T follicular helper cell (primary cell): ENCODE measurements around the gene EFL1.
"Not testable (repeated sequence)": the region's sequence is repeated elsewhere in the genome, so short reads cannot be mapped to it uniquely, and the experiment has no call there.

Source experiments
- DNase-seq: peaks from one replicate; pipeline ENCODE4 v3.0.0-alpha.2; 2020; ENCODE audit warnings: low read depth

The EFL1 gene

DNA sequence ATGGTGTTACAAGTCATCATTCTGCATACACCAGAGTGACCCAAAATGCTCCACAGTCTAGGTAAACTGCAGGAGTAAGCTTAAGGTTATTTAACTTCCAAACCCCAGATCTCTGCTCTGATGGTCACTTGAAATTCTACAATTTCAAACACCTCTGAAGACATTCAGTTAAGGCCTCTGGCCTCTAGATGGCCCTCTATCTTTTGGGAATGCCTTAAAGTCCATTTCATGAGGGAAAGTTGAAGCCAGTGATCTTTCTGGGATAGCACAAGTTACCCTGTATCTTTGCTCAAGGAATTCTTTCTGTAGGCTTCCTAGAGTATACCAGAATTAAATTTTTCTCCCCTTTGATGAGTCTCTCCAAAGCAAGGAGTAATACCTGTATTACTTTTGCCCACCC, 18.7 kb upstream of the EFL1 start:
- not testable (repeated sequence) for DNase-seq

- no peak for DNase-seq
Observed at GRCh38 chr15:82275410-82275809, 12.9 kb upstream of the EFL1 start.

GRCh38 chr15:82272154-82272553, 9.6 kb upstream of the EFL1 start:
- no peak for DNase-seq

DNA sequence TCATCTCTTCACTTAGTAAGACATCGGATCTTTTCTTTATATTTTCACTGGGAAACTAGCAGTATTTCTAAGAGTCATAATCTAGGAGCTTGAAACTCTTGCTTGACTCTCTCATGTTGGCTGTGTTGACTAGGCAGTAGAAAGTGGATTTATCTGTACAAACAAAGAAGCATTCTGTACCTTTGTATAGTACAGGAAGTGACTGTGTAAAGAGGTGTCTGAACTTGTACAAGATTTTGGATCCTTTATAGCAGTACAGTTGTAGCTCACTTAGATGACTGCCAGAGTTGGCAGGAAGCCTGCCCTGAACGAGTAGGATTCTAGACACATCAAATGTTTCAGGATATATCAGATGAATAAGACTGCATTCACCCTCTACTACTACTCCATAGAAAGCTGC, 5.9 kb upstream of the EFL1 start:
- DNase-seq = not testable (repeated sequence)

DNA sequence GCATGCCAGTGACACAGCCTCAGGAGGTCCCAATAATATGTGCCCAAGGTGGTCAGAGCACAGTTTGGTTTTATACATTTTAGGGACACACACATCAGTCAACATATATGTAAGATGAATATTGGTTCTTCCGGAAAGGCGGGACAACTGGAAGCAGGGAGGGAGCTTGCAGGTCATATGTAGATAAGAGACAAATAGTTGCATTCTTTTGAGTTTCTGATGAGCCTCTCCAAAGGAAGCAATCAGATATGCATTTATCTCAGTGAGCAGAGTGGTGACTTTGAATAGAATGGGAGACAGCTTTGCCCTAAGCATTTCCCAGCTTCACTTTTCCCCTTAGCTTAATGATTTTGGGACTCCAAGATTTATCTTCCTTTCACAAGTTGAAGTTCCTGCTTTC, 4.6 kb upstream of the EFL1 start:
- not testable (repeated sequence) for DNase-seq

DNA sequence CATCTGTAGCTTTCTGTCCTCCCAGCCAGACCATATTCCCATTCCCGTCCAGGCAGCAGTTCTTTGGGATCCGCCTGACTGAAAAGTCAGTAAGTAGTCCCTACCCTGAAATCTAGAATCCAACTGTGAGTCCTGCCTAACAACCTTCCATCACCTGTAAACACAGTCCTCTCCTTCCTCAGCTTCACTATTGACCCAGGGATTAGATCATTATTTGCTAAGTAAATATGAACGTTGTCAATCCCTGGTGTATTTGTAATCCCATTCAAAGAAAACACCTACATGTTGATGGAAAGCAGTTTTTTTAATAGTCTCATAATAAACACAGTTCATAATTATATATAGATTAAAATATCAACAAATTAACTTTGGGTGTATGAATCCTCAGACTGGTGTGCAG, 816 bp upstream of the EFL1 start:
- DNase-seq = no peak

- not testable (repeated sequence) for DNase-seq
Observed at GRCh38 chr15:82261566-82262421, 740 bp downstream of the EFL1 start.

DNA sequence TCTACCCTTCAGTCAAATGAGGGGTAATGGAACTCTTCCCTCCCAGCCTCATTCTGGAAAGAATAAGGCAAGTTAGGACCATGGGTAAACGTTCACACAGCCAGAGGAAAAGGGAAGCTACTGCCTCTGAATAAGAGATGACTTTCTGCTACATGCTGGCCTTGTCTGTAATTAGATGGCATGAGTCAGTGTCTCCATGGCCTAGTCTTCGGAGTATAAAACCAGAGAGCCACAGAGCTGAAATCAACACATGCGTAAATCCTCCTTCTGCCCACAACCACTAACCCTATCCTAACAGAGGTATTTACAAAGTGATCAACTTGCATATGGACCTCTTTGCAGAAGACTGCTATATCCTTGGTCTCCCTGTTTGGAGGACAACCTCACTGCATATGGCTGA, 14.3 kb downstream of the EFL1 start:
- not testable (repeated sequence) for DNase-seq

GRCh38 chr15:82245956-82246355, 16.6 kb downstream of the EFL1 start:
- not testable (repeated sequence) for DNase-seq

DNA sequence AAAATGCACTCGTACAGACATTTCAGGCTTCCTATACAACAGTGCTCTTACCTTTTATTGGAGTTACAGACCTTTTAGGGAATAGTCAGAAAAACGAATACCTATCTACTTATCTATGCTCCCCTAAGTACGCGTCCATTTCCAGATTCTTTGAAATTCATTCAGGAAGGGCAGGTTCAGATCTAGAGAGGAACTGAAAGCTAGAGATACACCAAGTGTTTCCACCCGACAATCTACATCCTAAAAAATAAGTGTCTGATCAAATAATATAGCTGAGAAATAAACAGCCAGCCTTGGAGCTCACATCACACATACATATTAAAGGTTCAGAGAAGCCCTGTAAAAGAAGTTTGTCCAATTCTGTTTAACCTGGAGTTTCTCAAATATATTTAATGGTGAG, 18.9 kb downstream of the EFL1 start:
- DNase-seq = not testable (repeated sequence)

DNA sequence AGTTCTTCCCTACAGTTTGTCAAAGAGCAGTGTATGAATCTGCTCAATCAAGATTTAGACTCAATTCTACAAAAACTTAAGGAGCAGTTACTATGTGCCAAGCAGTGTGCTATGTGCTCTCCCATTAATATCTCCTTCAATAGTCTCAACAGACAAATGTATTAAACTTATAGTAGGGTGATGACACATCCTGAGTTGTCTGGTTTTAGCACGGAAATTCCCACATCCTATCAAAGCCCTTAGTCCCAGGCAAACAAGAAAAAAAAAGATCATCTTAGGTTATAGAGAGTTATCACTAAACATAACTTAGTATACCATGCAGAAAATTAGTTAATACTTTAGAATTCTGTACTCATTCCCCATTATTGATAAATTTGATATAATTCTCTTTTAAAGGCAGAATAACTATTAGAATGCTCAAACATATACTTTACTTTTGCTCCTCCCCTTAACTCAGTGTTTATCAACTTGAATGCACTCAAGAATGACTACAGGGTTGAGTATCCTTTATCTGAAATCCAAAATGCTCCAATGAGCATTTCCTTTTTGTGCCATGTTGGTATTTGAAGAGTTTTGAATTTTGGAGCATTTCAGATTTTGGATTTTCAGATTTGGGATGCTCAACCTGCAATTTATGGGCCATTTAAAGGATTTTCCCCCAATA, 20.6 kb downstream of the EFL1 start:
- not testable (repeated sequence) for DNase-seq

DNA sequence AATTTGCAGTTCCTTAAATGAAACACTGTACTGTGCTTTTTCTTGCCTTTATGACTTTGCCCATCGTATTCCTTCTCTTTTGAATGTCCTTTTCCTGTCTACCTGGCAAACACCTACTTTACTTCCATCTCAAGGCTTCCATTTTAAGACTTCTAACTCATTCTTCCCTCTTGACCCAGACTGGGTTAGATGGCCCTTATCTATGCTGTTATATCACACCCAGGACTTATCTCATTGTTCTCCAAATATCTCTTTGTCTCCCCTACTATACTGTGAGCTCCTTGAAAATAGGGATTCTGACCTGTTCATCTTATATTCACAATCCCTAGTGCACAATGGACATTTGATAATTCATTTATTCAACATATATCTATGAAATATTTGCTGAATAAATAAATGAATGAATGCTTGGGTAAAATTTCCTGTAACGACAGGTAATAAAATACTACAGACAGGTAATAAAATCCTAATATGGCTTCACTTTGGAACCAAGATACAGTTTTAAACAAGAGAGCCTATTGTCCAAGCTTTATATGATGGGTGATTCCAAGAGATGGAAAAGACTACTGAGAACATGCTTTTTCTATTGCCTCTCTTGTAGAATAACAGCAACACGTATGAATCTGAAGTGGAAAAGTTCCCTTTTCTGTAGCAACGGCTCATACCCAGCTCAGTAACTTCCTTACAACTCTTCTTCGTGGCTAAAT, 22.7 kb downstream of the EFL1 start:
- no peak for DNase-seq

DNA sequence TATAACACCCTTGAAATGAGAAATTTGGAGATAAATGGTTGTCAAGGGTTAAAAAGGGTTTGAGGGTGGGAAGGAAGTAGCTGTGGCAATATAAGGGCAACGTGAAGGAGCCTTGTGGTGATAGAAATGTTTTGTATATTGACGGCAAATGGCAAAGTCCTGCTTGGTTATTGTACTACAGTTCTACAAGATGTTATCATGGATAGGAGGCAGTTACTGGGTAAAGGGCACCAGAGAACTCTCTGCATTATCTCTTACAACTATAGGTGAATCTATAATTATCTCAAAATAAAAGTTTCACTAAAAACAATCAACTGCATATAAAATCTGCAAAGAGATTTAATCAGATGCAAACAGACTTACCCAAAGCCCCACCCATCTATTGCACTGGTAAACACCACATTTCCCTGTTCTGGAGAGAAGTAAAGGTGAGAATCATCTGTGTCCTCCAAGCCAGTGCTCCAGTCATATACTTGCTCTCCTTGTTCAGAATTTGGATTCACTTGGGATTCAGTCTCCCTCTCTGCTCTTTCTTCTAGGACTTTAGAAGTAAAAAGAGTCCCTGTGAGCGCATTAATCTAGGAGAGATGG, 24.5 kb downstream of the EFL1 start:
- DNase-seq = not testable (repeated sequence)

DNA sequence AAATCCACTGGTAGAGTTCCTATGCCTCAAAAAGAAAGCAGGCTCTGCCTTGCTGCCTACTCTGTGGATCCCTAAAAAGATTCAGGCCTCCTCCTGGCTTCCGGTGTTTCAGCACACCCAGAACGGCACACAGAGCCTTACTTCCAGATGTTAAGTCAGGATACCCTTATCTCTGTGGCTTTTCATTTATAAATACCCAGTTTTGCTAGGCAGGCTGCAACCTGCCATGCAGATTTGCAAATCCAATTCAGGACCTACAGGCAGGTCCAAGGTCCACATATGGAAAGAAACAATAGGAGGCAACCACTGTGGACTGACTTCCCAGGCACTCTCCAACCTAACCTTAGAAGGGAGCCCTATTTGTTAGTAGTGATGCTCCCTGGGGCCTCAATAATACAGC, 30.7 kb downstream of the EFL1 start:
- DNase-seq = no peak

GRCh38 chr15:82231233-82231632, 31.3 kb downstream of the EFL1 start:
- no peak for DNase-seq

DNA sequence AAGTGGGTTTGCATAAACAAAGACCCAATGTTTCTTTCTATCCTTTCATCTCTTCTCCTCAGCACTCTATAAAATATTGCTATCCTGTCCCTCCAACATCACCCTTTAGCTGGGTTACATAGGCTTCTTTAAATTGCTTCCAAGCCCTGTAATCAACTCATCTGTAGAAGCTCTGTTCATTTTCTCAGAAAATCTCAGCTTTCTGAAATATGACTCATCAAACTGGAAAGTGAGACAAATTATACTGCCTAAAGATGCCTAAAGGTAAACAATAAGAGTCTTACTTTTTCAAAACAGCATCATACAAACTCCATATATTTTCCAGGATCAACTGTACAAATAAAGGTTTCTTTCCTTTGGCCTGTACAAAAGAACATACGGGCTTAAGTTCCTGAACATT, 33.8 kb downstream of the EFL1 start:
- no peak for DNase-seq

GRCh38 chr15:82221535-82221934, 41.0 kb downstream of the EFL1 start:
- DNase-seq = peak; percentile 3

GRCh38 chr15:82216092-82216491, 46.4 kb downstream of the EFL1 start:
- not testable (repeated sequence) for DNase-seq

GRCh38 chr15:82212201-82212600, 50.3 kb downstream of the EFL1 start:
- DNase-seq = not testable (repeated sequence)

DNA sequence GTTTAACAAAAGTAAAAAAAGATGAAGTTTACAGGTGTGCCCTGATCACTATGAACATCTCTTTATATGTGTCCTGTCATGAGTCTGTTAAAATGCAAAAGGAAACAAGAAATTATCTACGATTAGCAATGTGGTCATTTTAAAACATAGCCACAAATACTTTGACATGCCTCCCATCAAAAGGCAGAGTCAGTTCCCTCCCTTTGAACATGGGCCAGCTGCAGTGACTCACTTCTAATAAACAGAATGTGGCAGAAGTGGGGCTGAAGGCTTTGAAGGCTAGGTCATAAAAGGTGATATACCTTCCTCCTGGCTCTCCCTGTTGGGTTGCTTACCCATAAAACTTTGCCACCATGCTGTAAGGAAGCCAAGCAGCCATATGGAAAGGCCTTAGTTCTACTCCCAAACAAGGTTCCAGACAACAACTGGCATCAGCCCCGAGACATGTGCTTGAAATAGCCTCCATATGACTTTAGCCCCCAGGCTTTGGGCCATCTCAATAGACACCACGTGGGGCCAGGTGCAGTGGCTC, 52.4 kb downstream of the EFL1 start:
- not testable (repeated sequence) for DNase-seq

DNA sequence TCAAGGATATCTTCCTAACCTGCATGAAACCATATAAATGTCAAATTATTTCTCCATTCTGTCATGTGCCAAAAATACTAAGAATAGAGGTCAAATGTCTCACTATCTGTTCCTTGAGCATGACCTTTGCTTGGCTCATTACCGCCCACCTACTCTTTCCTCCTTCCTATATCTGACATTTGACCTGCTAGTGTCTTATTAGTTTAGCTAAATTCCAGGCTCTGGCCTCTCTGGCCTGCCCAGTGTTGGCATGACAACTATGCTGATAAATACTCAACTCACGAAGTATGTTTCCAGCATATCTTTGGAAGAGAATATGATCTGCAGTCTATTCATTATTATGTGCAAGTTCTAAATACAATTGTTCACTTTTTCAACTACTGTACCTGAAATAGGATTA, 58.0 kb downstream of the EFL1 start:
- not testable (repeated sequence) for DNase-seq
